ENCODE results near the gene CAPG.
A peak's percentile ranks its signal among the peaks of the same experiment; 100 is the strongest.

CAPG gene

DNA sequence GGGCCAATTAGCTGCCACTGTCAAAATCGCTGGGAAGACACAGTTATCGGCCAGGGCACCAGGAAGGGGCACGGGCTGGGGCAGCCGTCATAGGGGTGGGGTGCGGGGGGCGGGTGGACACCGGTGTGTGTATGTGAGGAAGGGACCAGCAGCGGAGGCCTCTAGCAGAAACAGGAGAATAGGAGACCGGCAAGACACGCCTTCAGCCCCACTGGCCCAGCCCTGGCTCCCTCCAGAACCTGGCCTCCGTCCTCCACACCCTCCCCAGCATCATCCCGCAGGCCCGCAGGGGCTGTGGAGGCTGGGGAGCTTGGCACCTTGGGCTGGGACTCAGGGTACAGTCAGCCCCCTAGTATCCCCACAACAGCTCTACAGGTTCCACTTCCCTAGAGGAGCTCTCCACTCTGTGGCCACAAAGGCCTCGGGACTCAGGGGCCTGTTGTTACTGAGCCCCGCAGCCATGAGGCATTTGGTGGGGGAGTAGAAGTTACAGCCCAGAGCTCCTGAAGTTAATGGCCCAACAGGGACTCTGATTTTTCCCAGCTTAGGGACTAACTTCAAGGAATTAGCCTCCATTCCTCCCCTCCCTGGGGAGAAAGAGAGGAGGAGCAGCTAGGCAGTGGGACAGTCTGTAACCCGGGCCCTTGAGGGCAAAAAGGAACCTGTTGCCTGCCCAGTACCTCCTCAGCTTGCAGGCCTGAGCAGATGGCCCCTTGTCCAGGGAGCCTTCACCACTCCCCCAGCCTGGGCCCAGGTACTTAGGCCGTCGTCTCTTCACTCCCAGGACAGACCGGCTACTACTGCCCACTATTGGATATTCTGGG, 28.2 kb upstream of the CAPG start:
- DNase-seq (ENCODE audit: low read depth): no peak

DNA sequence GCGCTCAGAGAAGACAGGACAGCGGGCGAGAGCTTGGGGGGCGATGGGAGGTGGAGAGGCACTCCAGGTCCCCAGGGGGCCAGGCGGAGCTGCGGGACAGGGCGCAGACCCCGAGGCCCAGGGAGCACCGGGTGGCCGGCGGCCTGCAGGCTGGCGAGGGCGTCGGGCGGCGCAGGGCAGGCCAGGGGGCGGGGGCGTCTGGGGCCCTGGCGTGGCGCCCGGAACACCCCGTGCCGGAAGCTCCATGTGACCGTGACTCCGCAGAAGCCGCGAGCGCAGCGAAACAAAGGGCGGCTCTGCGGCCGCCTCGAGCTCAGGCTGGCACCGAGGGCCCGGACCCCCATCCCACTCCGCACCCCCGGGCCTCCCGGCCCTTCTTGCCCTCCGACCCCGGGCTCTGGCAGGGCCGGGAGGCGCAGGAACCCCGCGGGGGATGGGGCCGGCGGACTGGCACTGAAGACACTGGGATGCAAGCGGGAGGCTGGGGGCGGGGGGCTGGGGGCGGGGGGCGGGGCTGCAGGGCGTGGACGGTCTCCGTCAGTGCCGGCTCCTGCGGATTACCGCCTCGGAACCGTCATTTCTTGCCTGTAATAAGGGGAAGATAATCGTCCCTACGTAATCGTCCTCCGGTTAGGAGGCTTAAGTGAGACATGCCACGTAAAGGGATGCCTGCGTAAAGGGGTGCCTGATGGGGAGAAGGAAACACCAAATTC, 27.5 kb upstream of the CAPG start:
- peak; percentile 47 for DNase-seq (ENCODE audit: low read depth)

DNA sequence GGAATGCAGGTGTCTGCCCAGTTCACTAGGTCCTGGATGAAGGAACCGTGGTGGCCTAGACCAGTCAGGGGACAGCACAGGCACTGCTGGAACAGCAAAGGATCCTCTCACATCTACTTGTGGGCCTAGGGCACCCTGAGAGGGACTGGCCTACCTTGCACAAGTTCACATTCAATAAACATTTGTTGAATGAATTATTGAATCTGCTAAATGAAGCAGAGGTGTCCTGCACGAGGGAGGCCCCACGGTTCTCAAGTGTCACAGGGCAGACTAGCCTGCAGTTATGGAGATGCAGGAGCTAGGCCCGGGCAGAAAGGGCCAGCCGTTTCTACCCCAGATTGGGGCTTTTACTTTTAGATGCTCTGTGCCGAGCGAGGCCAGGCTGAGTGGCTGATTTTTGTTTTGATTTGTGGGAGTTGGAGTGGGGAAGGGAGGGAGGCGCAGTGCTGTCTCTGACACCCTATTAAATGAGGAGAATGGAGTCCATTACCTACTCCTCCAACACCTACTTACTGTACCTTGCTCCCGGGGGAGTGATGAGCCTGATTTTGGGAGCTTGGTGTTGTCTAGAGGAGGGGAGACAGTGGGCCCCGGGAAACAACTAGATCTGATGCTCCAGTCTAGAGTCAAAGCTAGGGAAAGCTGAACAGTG, 26.8 kb upstream of the CAPG start:
- DNase-seq (ENCODE audit: low read depth): no peak

DNA sequence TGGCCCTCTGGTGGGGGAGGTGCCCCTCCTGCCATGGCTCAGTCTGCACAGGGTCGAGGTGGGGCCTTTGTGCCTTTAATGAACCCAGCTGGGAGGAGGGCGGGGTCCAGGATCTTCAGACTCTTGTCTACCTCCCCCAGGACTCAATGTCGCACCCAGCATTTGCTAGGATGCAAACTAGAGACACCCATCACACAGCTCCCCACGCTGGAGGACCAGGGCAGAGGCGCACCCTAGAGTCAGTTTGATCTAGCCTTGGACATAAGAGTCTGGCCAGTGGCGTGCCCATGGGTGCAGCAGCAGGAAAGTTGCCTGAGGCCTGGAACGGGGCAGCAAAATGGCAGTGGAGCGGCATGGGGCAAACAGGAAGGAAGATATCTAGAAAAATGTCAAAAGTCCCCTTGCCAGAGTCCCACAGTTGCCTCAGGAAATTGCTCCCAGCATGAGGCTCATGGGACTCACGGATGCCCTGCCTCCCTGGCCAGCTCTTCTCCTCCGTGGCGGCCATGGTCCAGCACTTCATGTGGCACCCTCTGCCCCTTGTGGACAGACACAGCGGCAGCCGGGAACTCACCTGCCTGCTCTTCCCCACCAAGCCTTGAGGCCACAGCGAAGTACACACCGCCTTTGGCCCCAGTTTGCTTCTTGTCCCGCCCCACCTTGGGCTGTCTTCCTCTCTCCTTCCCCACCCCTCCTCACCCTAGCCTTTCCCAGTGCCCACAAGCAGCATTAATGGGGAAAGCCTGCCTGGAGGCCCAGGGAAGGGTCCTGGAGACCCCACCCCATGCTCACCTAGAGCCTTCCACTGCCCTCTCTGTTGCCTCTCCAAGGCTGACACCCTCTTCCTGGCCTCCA, 26.0 kb upstream of the CAPG start:
- no peak for DNase-seq (ENCODE audit: low read depth)

DNA sequence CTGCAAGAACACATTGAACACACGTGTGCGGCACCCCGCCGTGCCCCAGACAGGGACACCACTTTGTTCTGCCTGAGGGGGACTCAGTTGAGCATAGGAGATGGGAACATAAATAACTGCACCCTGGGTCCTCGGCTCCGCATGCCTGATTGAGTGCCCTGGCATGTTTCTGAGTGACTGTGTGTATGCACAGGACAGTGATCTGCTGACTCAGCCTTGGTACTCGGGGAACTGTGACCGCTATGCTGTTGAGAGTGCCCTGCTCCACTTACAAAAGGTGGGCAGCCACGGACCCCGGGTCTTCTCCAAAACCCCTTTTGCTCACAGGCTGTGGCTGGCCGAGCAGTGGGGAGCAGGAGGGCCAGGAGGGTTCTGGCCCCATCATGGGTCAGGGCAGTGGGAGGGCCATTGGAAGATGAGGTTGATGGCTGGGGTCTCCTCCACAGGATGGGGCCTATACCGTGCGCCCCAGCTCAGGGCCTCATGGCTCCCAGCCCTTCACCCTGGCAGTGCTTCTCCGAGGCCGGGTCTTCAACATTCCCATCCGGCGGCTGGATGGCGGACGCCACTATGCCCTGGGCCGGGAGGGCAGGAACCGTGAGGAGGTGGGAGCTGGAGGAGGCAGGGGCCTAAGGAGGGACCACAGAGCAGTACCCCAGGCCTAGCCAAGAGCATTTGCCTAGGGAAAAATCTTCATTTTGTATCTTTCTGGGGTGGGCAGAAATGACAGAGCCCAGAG, 25.2 kb upstream of the CAPG start:
- no peak for DNase-seq (ENCODE audit: low read depth)

DNA sequence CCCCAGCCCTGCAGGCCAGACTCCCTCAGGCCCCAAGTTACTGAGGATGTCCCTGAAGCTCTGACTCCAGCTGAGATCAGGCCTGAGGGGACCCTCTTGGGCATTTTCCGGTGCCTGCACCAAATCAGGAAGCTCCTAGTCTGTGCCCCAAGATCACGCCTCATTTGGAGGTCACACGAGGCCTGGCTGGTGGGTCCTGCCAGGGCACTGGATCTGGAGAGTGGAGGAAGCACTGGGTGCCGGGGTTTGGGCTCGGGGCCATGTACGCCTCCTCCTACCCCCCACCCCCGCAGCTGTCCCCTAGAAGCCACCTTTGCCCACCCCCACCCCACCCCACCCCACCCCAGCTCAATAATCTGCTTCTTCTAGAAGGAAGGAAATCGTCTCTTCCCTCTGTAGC, 24.5 kb upstream of the CAPG start:
- no peak for DNase-seq (ENCODE audit: low read depth)

DNA sequence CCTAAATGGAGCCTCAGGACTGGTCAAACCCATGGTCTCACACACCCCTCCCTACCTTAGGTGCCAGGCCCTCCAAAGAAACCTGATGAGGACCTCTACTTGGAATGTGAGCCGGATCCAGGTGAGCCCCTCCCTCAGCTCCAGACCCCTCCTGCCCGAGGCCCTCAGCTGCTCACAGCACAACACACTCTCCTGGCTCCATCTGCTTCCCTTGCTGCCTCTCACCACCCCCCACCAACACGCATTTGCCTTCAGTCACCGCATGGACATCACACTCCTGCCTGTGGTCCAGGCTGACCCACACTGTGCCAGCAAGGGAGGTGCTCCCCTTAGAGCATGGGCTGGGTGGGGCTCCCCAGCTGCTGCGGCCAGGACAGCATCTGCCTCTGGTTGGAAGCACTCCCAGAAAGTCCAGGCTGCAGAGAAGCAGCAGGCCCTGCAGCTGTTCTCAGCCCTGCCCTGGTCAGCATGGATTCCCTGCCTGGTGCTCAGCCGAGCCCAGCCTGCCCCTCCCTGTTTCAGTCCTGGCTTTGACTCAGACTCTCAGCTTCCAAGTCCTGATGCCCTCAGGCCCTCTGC, 23.4 kb upstream of the CAPG start:
- no peak for DNase-seq (ENCODE audit: low read depth)

DNA sequence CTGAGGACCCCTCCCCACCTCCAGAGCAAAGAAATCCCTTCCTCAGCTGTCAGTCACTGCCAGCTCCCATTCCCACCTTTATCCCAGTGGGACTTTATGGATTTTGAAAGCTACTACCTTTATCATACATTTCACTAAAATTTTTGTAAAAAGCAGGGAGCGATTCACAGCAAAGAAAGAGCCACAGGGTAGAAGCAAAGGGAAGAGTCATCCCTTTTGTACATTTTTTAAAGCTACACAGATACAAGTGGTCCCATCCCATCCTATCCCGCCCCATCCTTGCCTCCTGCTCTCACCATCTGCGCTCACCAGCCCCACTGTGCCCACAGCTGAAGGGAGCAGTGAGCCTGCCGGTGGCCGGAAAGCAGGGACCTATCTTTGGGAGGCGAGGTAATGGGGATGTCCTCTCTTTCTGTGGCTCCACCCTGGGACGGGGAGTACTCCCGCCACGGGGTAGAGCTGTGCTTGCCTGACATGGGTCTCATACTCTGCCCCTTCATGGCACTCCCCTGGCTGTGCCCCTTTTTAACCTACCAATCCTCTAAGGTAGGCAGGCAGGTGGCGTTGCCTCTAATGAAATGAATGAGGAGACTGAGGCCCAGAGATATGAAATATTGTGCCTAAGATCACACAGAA, 21.5 kb upstream of the CAPG start:
- no peak for DNase-seq (ENCODE audit: low read depth)

DNA sequence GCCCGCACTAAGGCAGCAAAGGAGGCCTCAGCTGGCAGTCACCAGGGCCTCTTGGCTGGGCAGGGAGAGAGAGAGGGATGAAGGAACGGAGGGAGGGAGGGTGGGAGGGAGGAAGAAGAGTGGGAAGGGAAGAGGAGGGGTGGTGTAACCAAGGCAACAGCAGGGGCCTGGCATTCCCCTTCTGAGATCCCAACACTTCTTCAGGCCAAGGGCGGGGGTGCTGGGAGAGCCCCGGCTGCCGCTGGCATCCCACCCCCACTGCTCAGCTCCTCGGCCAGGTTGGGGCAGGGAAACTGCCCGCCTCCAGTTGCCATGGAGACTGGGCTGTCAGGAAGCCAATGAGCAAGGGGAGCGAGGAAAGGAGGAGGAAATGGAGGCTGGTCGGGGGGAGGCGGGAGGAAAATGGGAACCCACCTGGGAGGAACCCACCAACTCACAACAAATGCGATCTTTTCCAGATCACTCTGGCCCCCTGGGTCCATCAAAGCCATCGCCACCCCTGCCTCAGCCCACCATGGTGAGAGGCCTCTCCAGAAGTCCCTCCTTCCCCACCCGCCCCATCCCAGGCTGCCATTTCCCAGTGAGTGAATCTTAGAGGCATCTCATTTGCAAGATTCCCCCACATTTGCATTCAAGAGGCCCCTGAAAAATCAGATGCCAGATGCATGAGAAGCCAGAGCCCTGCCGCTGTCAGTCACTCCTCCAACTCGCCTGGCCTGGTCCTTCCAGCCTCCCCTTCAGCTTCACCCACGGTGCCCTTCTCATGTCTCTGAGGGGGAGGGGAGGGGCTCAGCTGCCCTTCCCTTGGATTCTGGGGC, 20.8 kb upstream of the CAPG start:
- no peak for DNase-seq (ENCODE audit: low read depth)

DNA sequence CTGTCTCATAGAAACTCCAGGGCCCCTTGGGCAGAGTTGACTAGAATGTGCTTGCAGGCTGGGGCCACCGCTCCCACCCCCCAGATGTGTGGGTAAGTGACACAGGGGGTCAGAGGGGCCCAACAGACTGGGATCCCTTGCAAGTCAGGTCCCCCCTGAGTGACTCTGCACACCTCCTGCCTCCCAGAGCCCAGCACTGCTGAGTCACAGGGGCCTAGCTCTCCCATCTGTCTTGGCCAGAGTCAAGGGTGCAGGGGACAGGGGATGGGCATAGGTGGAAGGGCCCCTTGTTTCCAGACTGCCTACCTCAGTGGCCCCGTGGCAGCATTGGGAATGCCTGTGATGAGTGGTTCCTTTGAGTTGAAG, 19.7 kb upstream of the CAPG start:
- no peak for DNase-seq (ENCODE audit: low read depth)

DNA sequence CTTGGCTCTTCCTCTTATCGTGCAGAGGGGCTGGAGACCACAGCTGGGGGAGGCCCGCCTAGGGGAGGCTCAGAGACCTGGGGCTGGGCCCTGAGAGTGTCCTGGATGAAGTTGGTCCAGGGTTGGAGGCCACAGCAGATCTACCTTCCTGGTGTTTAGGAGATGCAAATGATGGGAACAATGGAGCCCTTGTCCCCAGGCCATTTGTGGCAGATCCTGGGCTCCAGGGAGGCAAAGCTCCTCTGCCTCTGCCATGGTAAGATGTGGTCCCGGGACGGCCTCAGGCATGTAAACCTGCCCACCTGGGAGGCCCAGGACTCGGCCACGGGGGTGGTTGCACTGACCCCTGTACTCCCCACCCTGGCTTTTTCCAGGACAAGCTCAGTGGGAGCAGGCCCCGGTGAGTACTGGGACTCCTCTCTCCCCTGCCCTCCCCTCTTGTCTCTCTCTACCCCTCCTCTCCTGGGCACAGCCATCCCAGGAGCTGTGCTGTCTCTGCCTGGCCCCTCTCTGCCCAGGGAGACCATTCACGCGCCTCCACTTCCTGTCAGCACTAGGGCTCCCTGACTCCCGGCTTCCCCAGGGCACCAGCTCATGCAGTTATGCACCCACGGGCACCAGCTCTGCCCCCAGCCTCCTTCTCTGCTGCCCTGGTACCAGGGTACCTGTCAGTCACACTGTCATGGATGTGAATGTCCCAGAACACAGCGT, 19.2 kb upstream of the CAPG start:
- no peak for DNase-seq (ENCODE audit: low read depth)

DNA sequence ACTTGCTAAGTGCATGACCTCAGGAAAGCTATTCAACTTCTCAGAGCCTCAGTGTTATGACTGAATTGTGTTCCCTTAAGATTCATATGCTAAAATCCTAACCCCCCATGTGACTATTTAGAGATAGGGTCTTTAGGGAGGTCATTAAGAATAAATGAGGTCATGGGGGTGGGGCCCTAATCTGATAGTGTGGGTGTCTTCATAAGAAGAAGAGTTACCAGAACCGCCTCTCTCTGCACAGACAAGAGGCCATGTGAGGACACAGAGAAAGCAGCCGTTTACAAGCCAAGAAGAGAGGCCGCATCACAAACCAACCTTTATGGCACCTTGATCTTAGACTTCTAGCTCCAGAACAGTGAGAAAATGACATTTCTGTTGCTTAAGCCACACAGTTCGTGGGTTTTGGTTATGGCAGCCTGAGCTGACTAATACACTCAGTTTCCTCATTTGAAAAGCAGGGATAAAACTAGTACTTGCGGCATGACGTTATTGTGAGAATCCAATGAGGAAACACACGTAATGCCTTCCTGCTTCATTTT, 18.2 kb upstream of the CAPG start:
- no peak for DNase-seq (ENCODE audit: low read depth)

DNA sequence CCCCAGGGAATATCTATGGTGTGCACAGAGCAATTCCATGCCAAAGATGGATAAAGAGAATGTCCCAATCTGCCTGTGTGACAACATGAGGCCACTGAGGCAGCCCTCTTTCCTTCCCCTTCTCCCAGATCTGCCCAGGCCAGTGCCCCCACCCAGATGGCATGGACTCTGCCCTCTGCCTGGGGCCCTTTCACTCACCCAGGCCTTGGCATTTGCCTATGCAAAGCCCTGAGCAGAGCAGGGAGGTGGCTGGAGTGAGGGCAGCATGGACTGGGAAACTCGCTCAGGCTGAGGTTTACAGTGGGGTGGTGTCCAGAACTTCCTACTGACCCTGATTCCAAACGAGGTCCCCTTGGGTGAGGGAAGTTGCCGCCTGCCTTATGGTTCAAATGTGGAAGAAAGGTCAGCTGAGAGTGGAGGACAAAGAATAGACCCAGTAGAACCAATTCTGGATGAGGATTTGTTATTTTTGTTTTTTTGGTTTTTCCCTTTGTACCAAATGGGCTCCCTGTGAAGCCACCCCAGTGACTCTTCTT, 17.2 kb upstream of the CAPG start:
- DNase-seq (ENCODE audit: low read depth): no peak

DNA sequence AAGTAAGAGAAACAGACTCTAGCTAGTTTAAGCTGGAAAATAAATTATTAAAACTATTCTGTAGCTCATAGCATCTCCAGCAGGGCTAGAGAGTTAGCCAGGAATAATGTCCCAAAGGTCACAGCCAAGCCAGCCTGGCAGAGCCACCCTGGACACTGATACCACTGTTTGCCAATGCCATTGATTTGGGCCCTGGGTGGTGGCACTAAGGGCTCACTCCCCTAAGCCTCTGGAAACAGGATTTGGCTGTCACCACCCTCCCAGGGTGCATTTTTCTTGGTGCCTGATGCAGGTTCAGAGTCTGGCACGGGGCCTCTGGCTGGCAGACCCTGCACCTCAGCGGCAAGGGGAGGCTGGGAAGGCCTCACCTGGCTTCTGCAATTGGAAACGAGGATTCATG, 15.4 kb upstream of the CAPG start:
- no peak for DNase-seq (ENCODE audit: low read depth)

DNA sequence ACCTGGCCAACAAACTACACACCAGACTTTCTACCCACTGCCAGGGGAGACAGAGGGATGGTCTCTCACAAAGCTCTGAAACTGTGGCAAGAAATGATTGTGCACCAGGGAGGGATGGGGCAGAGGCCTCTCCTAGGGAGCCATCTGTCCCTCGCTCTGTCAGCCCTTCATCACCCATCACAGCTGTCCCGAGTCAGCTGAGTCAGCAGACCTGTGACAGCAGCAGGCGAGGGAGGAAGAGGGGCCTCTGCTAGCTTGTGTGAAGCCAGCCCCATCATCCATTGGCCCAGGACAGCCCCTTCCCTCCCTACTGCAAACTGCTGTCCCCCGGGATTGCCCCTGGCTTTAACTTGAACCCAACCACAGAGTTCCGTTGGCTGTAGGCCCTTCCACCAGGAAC, 13.4 kb upstream of the CAPG start:
- DNase-seq (ENCODE audit: low read depth): no peak

DNA sequence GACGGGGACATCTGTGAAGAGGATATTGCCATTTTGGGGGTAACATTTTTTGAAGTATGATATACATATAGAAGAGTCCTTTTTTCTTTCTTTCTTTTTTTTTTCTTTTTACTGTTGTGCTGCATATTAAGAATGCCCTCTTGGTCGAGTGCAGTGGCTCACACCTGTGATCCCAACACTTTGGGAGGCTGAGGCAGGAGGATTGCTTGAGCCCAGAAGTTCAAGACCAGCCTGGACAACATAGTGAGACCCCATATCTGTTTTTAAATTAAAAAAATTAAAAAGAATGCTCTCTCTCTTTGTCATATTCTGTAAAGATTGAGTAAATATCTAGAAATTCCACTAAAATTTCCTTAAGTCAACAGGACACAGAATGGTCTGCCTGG, 11.9 kb upstream of the CAPG start:
- DNase-seq (ENCODE audit: low read depth): no peak

DNA sequence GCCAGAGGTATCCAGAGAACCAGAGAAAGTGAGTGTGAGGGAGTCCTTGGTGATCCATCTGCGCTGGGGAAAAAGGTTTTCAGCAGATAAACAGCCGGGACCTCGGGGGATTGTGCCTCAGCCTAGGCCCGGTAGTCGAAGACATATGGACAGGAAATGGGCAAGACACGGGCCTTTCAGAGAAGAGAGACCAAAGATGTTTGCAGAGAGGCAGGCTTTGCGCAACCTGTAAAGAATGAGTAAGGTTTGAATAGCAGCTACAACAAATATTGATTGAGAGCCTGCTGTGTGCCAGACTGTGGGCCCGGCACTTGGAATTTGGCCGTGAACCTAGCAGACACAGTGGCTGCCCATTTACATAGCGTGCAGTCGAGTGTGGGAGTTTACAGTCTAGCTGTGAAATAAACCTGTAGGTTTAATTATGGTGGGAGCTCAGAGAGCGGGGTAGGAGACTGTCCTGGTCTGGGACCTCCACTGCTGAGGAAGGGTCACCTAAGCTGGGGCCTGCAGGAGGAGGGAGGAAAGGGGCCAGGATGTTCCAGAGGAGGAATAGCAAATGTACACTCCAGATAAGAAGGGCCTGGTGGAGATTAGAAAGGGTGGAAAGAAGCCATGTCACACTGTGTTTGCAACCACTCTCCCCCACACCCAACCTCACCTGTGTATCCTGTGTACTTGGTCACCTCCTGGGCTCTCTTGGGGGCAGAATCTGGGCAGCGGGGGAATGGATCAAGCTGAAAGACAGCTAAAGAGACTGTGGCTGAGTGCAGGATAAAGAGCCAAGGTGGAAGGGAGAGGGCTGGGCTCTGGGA, 11.3 kb upstream of the CAPG start:
- DNase-seq (ENCODE audit: low read depth): no peak
